GM12878 (cell line): ENCODE measurements around the gene NEUROG2. TPM values are rescaled to one million over a fixed set of nuclear protein-coding genes. Genes with fewer than 3 reads are reported as not detected.

Experiments
- ATAC-seq: fragments of 200-7000 bp; cut with Tn5 transposase; 3 replicates; pipeline ENCODE4 v1.9.1; 2020; ENCODE audit warnings: mild to moderate bottlenecking, moderate library complexity
- BruUV-seq: library from RNA; stranded (reverse); fragments of 400-500 nt; replicated peaks from 2 replicates; lab custom pipeline; 2021; lab: Mats Ljungman, UMichigan
- CTCF ChIA-PET: fragments of 300-600 bp; sonication (Branson Sonifier 250); formaldehyde crosslinking; extraction: SDS; loops from one replicate; lab custom pipeline; 2021; ENCODE audit warnings: inconsistent platforms; lab: Yijun Ruan, JAX
- POLR2A ChIA-PET: fragments of 350-600 bp; formaldehyde crosslinking; extraction: SDS; loops from one replicate; lab custom pipeline; 2021; ENCODE audit warnings: inconsistent platforms; lab: Charles Lee
- RAD21 ChIA-PET: fragments of 300-600 bp; sonication (Branson Sonifier 250); formaldehyde crosslinking; loops from one replicate; lab custom pipeline; 2023; ENCODE audit warnings: antibody characterized with exemption; ENCODE audit not compliant: unreplicated experiment; lab: Charles Lee
- SMC1A ChIA-PET: fragments of 300-600 bp; sonication (Branson Sonifier 250); formaldehyde crosslinking; loops from one replicate; lab custom pipeline; 2023; ENCODE audit not compliant: unreplicated experiment, uncharacterized antibody; lab: Charles Lee
- DNase-seq: peaks from one replicate; pipeline ENCODE4 v3.0.0-alpha.2; 2011; ENCODE audit warnings: low read depth, low spot score
- FAIRE-seq: peaks from 3 replicates; lab custom pipeline; 2011; peaks lifted over from hg19 to GRCh38; lab: Jason Lieb, UNC
- H2AFZ ChIP-seq: 2 replicates; pipeline ENCODE4 v1.6.0; 2011; ENCODE audit warnings: low read depth, low read length, control low read depth; ENCODE audit not compliant: control insufficient read depth
- H3K27ac ChIP-seq: 2 replicates; pipeline ENCODE4 v1.5.1; 2011; ENCODE audit warnings: control low read depth; ENCODE audit not compliant: control insufficient read depth, insufficient read depth
- H3K27me3 ChIP-seq, 2 experiments: replicated peaks in 1 of 2; 2 replicates each; pipeline versions ENCODE4 v1.6.0 to v1.6.1; 2011; ENCODE audit warnings: low read length in 1 of 2; ENCODE audit not compliant: control insufficient read depth in 2 of 2, insufficient read depth in 2 of 2
- H3K36me3 ChIP-seq, 2 experiments: 2 replicates each; pipeline ENCODE4 v1.5.1; 2011; ENCODE audit warnings: low read length in 1 of 2; ENCODE audit not compliant: control insufficient read depth in 2 of 2, insufficient read depth in 2 of 2
- H3K4me1 ChIP-seq: 2 replicates; pipeline ENCODE4 v1.6.1; 2011; ENCODE audit warnings: mild to moderate bottlenecking, low read length, moderate library complexity, mixed read lengths; ENCODE audit not compliant: control insufficient read depth, insufficient read depth
- H3K4me2 ChIP-seq: 2 replicates; pipeline ENCODE4 v1.6.0; 2011; ENCODE audit warnings: control low read depth; ENCODE audit not compliant: control insufficient read depth, insufficient read depth
- H3K4me3 ChIP-seq: fragments of 200-600 bp; sonication (generic); 2 replicates; pipeline ENCODE4 v1.5.1; 2016
- H3K79me2 ChIP-seq: 2 replicates; pipeline ENCODE4 v1.6.0; 2011; ENCODE audit warnings: low read length; ENCODE audit not compliant: control insufficient read depth, insufficient read depth
- H3K9ac ChIP-seq: 2 replicates; pipeline ENCODE4 v1.8.0; 2011; ENCODE audit warnings: low read length, control low read depth, mixed read lengths; ENCODE audit not compliant: control insufficient read depth, insufficient read depth
- H3K9me3 ChIP-seq: replicated peaks from 3 replicates; pipeline ENCODE4 v1.5.1; 2011; ENCODE audit warnings: mild to moderate bottlenecking, low read length; ENCODE audit not compliant: control insufficient read depth, insufficient read depth
- H4K20me1 ChIP-seq: 2 replicates; pipeline ENCODE4 v1.6.0; 2011; ENCODE audit not compliant: control insufficient read depth, insufficient read depth
- BCL11A ChIP-seq: IDR thresholded peaks from 2 replicates; pipeline ENCODE4 v1.6.1; 2011; ENCODE audit warnings: low read depth, low read length
- CBX5 ChIP-seq: sonication (generic); IDR thresholded peaks from 2 replicates; pipeline ENCODE4 v1.6.1; 2016; ENCODE audit warnings: low read depth, moderate library complexity, mild to moderate bottlenecking, inconsistent platforms
- EZH2 ChIP-seq: IDR thresholded peaks from 2 replicates; pipeline ENCODE4 v1.6.1; 2012; ENCODE audit warnings: low read depth, mild to moderate bottlenecking, control low read depth, inconsistent platforms, low read length, borderline replicate concordance; ENCODE audit not compliant: control insufficient read depth
- HCFC1 ChIP-seq: fragments of 150-350 bp; IDR thresholded peaks from 2 replicates; pipeline ENCODE4 v1.6.1; 2014; ENCODE audit warnings: low read length
- HDAC2 ChIP-seq: fragments of 200-600 bp; sonication (generic); IDR thresholded peaks from 2 replicates; pipeline ENCODE4 v1.6.1; 2017
- MAX ChIP-seq: IDR thresholded peaks from 2 replicates; pipeline ENCODE4 v1.6.1; 2012; ENCODE audit warnings: low read depth, low read length, improper control_type of control experiment
- NR2C1 ChIP-seq: fragments of 450-650 bp; IDR thresholded peaks from 2 replicates; pipeline ENCODE4 v1.6.1; 2017; ENCODE audit warnings: antibody characterized with exemption, mild to moderate bottlenecking, moderate library complexity
- PAX5 ChIP-seq: IDR thresholded peaks from 2 replicates; pipeline ENCODE4 v1.6.1; 2011; ENCODE audit warnings: low read depth, low read length, borderline replicate concordance
- POU2F2 ChIP-seq: IDR thresholded peaks from 3 replicates; pipeline ENCODE4 v1.6.1; 2011; ENCODE audit warnings: low read depth, mild to moderate bottlenecking, low read length, borderline replicate concordance
- RELB ChIP-seq: fragments of 450-650 bp; IDR thresholded peaks from 2 replicates; pipeline ENCODE4 v1.6.1; 2017; ENCODE audit warnings: low read depth, mild to moderate bottlenecking, moderate library complexity
- TARDBP ChIP-seq: IDR thresholded peaks from 2 replicates; pipeline ENCODE4 v1.6.1; 2016; ENCODE audit warnings: borderline replicate concordance
- ZNF622 ChIP-seq: fragments of 450-650 bp; IDR thresholded peaks from 2 replicates; pipeline ENCODE4 v1.6.1; 2017; ENCODE audit warnings: mild to moderate bottlenecking, inconsistent platforms
- WGBS: methylation state at CpG from one replicate; pipeline ENCODE4 v1.1.6; 2016; ENCODE audit warnings: low lambda C conversion rate; ENCODE audit not compliant: insufficient replicate concordance, insufficient coverage; ENCODE audit errors: missing lambda C conversion rate; 5-methylcytosine and 5-hydroxymethylcytosine counted together
- in situ Hi-C: fragments of 300-500 bp; cut with MboI; formaldehyde crosslinking; loops from 9 replicates; pipeline ENCODE4 v1.14.3; 2018; ENCODE audit warnings: mixed read lengths
- intact Hi-C: fragments of 100-400 bp; cut with micrococcal nuclease; formaldehyde crosslinking; loops from one replicate; pipeline ENCODE4 v1.14.2; 2022; ENCODE audit not compliant: unreplicated experiment
- polyA plus RNA-seq, 11 experiments: library from polyadenylated mRNA; depleted of rRNA in 4 of 11; unstranded in 6 of 11; stranded (reverse) in 5 of 11; fragments of >200 nt; fragmentation: Nextera tagmentation in 4 of 11; fragmentation: Illumina TruSeq in 1 of 11; extraction: Ambion mirVana in 4 of 11; extraction: Trizol in 1 of 11; gene quantifications; 1 replicate in 1 of 11; 2 replicates in 10 of 11; pipeline versions ENCODE4 v1.2.1 to v1.2.3, GENCODE V29; 2011 to 2016; ENCODE audit warnings: inconsistent platforms in 2 of 11, missing spikeins in 2 of 11, low read depth in 1 of 11
- total RNA-seq, 4 experiments: library from RNA; depleted of rRNA in 3 of 4; stranded (reverse); fragments of >200 nt in 3 of 4; fragmentation: Illumina TruSeq in 1 of 4; extraction: Trizol in 1 of 4; gene quantifications; 2 replicates each; pipeline versions ENCODE4 v1.2.1 to v1.2.3, GENCODE V29; 2013 to 2021

NEUROG2 gene
- total and polyA plus RNA-seq, 10 of the 15 experiments (the other 5 are each of a cell fraction or from before 2014, with no cell fraction given) = 0.53 to 3.3 (median 1.1) TPM

DNA sequence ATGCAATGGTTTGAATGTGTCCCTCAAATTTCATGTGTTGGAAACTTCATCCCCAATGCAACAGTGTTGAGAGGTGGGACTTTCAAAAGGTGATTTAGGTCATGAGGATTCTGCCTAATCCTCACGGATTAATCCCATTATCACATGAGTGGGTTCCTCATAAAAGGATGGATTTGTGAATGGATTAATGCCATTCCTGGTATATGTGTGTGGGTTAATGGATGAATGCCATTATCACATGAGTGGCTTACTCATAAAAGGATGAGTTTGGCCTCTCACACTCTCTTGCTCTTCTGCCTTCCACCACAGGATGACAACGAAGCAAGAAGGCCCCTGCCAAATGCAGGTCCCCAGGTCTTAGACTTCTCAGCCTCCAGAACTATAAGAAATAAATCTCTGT lies 30.5 kb upstream of the NEUROG2 start:
- Histone ChIP-seq H3K9me3 (no peaks in the 10 kb centered on the region), H3K4me3 (no peak overlapping the region), H3K27ac (no peak overlapping the region), H3K4me1 (no peaks in the 10 kb centered on the region), H3K9ac (no peak overlapping the region), H4K20me1 (no peaks in the 10 kb centered on the region), H2AFZ (no peak overlapping the region), H3K36me3 (no peaks in the 10 kb centered on the region), H3K4me2 (no peak overlapping the region), H3K27me3 (no peaks in the 10 kb centered on the region), H3K79me2 (no peaks in the 10 kb centered on the region)
- SMC1A ChIA-PET = no interaction called here
- CTCF ChIA-PET = no interaction called here
- no peak for DNase-seq
- intact Hi-C loops = no loop called here
- POLR2A ChIA-PET = no interaction called here
- no peak for FAIRE-seq
- TF ChIP-seq ZNF622 = no peak
- no peak for TF ChIP-seq CBX5
- no peak for TF ChIP-seq HDAC2
- no peak for TF ChIP-seq EZH2
- TF ChIP-seq BCL11A = no peak
- no peak for TF ChIP-seq HCFC1
- TF ChIP-seq POU2F2 = no peak
- TF ChIP-seq NR2C1 = no peak
- no peak for TF ChIP-seq TARDBP
- no peak for TF ChIP-seq PAX5
- TF ChIP-seq RELB = no peak
- no peak for TF ChIP-seq MAX
- in situ Hi-C loops = no loop called here
- ATAC-seq = no peak
- WGBS = 50% methylated on average over 2 of the region's 2 CpGs
- no TSS peak for BruUV-seq
- RAD21 ChIA-PET = no interaction called here
